Activated T-cell treated with anti-CD3 and anti-CD28 coated beads for 1 hour (primary cell): Measurements from ENCODE around the gene COA1.
A peak's percentile ranks its signal among the peaks of the same experiment; 100 is the strongest.
"Not testable (repeated sequence)": the region's sequence is repeated elsewhere in the genome, so short reads cannot be mapped to it uniquely, and the experiment has no call there.

Source experiments
- DNase-seq: peaks from one replicate; pipeline ENCODE4 v3.0.0-alpha.2; 2020; ENCODE audit warnings: low read depth

Gene COA1

DNA sequence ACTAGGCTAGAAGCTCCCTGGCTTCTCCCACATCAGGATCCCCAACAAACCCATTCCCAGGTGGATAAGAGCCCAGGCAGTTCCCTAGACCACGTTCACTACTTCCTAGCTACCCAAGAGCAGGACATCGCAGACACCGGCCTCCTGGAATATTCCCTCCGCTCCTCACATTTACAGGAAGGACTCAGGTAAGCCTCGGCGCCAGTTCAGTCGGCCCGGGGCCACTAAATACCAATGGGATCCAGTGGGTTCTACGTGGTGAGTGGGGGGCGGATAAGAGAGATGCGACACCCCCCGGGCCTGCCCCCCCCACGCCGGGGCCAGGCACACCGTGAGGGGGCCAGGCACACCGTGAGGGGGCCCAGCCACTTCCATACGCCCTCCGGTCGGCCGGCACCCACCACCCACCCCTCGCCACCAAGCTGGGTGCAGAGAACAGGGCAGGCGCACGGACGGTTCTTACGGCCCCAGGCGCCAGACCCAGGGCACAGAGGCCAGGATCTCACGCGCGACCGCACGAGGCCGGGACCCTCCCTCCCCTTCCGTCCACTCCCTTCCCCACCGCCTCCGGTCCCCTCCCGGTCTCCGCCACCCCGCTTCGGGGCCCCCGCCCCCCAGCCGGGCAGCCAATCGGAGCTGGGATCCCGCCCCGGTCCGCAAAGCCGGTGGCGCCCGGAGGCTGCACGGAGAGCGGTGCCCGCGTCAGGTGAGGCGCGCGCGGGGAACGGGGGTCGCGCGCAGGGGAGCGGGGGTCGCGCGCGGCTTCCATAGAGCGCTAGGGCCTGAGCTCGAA, 28.9 kb upstream of the COA1 start, which contains the start of gene BLVRA:
TSS of gene BLVRA (plus strand) at position 652 of the 793 bp plus-strand sequence. CDS start 12,479 bp downstream, outside the sequence.
- peak; percentile 52 for DNase-seq

DNA sequence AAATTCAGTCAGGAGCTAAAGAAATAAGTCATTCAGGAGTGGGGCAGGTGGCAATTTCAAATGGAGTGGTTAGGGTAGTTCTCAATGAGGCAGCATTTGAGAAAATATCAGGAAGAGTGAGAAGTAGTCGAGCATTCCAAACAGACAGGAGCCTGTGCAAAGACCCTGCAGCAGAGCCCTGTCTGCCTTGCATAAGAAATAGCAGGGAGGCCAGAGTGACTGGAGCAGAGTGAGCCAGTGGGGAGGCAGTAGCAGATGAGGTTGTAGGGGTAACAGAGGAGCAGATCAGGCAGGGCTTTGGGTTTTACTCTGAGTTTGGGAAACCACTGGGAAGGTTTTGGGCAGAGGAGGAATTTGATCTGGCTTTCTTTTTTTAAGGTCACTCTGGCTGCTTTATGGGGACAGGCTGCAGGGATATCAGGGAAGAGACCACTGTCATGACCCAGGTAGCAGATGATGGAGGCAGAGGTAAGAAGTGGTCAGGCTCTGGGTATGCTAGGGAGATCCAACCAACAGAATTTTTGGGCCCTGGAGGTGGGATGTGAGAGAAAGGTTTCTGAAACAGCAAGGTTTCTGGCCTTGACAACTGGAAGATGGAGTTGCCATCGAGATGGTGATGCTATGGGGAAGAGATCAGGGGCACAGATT, 27.9 kb upstream of the COA1 start:
- DNase-seq: no peak

DNA sequence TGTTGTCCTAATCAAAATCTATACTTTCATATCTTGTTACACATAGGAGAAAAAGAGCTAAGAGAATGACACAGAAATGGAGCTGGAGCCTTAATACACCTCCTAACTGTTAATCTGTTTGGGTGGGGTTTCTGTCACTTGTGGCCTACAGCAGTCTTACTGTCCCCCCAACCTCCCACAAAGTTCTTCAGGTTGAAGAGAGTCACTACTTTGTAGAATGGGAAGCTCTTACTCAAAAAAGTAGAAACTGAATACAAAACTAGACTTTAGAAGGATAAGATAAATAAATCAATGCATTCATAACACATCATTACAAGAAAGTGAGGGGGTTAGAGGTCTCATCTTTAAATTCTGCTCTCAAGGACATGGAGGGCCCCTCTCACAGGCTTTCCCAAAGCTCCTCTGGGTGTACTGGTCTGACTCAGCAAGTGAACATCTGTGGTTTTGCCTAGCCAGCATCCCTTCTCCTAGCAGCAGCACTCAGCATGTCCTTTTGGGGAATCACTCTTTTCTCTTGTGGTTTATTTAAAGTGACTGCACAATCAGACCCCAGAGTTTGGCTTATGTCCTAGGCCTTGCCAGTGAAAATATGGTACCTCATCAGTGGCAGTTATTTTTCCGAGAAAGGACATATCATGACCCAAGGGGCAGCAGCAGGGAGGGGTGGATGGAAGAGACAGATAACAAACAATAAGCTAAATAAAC, 27.2 kb upstream of the COA1 start:
- DNase-seq: no peak

DNA sequence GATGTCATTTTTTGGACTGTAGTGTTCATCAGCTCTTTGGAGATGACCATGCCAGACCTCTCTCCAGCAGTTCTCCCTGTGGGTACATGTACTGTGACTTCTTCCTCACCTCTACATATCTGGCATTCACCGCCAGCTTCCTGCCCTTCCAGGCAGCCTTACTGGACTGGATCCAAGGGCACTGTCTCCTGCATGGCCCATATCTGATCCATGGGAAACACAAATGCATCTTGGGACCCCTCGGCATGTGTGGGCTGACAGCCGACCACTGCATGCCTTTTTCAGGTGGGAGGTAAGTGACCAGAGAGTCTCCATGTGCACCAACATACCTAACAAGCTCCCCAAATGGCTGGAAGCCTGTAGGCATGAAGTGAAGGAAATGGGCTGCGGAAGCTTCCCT, 25.3 kb upstream of the COA1 start:
- no peak for DNase-seq

GRCh38 chr7:43753843-43754242, 24.5 kb upstream of the COA1 start:
- no peak for DNase-seq

DNA sequence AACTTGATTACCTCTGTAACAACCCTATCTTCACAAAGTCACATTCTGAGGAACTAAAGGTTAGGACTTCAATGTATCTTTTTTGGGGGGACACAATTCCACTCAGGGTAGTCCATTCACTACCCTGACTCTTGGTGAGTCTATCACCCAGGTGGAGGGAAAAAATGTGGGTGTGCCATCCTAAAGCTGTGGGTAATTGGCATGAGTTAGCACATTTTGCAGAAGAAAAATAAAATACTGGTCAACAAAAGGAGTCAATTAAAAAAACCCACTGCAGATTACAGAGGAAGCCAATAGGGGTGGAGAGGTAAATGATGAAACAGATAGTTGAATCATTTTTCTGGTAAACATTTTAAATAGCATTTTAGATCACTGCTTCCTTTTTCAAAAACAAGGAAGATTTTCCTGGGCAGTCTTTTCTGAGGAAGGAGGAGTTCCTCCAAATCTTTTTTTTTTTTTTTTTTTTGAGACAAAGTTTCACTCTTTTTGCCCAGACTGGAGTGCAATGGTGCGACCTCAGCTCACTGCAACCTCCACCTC, 24.0 kb upstream of the COA1 start:
- no peak for DNase-seq

GRCh38 chr7:43752411-43752810, 23.1 kb upstream of the COA1 start:
- DNase-seq: no peak

- DNase-seq: no peak
Measured at GRCh38 chr7:43750016-43750887, 20.9 kb upstream of the COA1 start.

- DNase-seq: no peak
Measured at GRCh38 chr7:43749383-43749940, 20.1 kb upstream of the COA1 start.

DNA sequence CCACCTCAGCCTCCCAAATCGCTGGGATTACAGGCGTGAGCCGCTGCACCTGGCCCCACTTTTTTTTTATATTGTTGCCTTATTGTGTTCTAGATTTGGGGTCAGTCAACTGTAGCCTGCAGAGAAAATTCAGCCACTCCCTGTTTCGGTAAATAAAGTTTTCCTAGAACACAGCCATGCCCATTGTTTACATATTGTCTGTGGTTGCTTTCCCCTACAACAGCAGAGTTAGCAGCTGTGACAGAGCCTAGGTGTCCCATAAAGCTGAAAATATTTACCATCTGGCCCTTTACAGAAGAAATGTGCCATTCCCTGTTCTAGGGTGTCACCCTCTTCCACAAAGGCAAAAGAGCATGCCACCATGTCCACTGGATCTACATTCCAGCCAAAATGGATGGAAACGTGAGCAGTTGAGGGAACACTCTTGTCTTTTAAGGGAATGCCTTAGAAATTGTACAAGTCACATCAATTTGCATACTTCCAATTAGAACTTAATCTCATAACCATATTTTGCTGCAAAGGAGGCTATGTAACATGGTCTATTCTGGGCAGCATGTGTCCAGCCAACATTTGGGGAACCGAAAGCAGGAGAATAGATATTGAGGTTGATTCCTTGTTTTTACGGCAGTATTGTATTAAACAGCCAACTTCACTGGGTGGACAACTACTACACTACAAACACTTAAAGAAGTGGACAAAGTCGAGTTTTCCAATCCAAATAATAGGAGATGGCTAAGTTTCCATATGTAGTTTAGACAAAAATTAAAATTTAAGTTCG, 18.2 kb upstream of the COA1 start:
- DNase-seq: no peak

DNA sequence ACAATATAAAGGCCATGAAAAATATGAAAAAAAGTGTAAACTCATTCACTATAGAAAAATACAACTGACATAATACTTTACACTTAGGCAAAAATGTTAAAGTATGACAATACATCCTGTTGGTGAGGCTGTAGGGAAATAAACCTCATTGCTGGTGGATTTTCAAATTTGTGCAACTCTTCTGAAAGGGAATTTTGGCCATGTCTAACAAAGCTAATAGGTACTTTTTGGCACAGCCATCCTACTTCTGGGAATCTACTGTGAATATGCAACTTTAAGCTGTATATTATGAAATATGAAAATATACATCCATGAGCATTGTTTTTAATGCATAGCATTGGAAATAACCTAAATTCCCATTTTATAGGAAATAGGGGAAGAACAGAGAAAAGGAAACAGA, 13.4 kb upstream of the COA1 start:
- no peak for DNase-seq

GRCh38 chr7:43737467-43738127, 8.3 kb upstream of the COA1 start:
- DNase-seq: no peak

- DNase-seq: no peak
Measured at GRCh38 chr7:43735802-43736603, 6.7 kb upstream of the COA1 start.

DNA sequence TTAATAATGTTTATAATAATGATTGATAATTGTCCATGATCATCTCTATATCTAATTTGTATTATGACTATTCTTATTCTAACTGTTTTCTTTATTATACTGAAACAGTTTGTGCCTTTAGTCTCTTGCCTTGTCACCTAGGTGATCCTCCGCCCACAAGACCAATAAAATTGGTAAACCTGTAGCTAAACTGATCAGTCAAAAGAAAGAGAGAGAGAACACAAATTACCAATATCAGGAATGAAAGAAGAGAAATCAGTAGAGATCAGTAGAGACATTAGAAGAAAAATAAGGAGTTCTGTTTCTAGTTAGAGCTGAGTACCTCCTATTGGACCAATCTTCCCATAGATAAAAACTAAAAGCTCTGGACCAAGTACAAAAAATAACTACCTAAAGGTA, 6.1 kb upstream of the COA1 start:
- DNase-seq: no peak

- DNase-seq: not testable (repeated sequence)
Measured at GRCh38 chr7:43734575-43735332, 5.4 kb upstream of the COA1 start.

- DNase-seq: not testable (repeated sequence)
Measured at GRCh38 chr7:43731494-43731893, 2.2 kb upstream of the COA1 start.

GRCh38 chr7:43729924-43730248, 563 bp upstream of the COA1 start:
- no peak for DNase-seq

DNA sequence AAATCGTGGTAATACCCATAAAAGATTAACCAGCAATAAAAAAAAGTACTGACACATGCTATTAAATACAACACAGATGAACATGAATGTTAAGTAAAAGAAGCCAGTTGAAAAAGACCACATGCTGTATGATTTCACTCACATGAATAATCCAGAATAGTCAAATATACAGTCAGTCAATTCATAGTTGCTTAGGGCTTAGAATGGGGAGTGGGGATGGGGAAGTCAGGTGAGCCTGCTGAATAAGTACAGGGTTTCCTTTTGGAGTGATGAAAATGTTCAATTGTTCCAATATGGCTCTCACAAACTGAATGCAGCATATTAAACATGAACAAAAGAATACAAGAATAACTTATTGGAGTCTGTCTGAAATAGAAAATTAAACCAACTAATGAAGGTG, 1.8 kb downstream of the COA1 start:
- no peak for DNase-seq

DNA sequence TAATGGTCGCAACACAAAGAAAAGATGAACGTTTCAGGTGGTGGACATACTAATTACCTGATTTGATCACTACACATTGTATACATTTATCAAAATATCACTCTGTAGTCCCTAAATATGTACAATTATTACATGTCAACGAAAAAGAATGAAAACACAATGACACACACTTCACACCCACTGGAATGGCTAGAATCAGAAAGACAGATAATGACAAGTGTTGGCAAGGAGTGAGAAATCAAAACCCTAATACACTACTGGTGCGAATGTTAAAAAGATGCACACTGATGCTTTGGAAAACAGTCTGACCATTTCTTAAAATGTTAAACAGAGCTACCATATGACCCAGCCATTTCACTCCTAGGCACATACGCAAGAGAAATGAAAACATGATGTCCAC, 2.3 kb downstream of the COA1 start:
- no peak for DNase-seq
